Endothelial cell of umbilical vein (primary cell): ENCODE data around the gene TBC1D10B. TPM values are rescaled to one million over a fixed set of nuclear protein-coding genes. Genes with fewer than 3 reads are reported as not detected.
"Not testable (repeated sequence)": the region's sequence is repeated elsewhere in the genome, so short reads cannot be mapped to it uniquely, and the experiment has no call there.

ENCODE experiments used
- BruUV-seq: library from RNA; stranded (reverse); fragments of 400-500 nt; replicated peaks from 2 replicates; lab custom pipeline; 2021; lab: Mats Ljungman, UMichigan
- CTCF ChIA-PET: fragments of 300-600, 350-600 bp; sonication (Branson Sonifier 250); formaldehyde crosslinking; loops from one replicate; lab custom pipeline; 2021; ENCODE audit warnings: antibody characterized with exemption, inconsistent platforms; lab: Charles Lee
- POLR2A ChIA-PET: fragments of 300-600, 350-600 bp; sonication (Branson Sonifier 250); formaldehyde crosslinking; loops from one replicate; lab custom pipeline; 2021; ENCODE audit warnings: antibody characterized with exemption, inconsistent platforms; lab: Charles Lee
- DNase-seq: peaks from one replicate; pipeline ENCODE4 v3.0.0-alpha.2; 2011; ENCODE audit warnings: low read depth, low spot score
- FAIRE-seq: peaks from 2 replicates; lab custom pipeline; 2011; peaks lifted over from hg19 to GRCh38; lab: Jason Lieb, UNC
- H2AFZ ChIP-seq: 2 replicates; pipeline ENCODE4 v1.6.0; 2012; ENCODE audit warnings: low read depth, low read length, control low read depth, inconsistent platforms
- H3K27ac ChIP-seq: 2 replicates; pipeline ENCODE4 v1.5.1; 2011; ENCODE audit warnings: low read depth, mild to moderate bottlenecking, control low read depth, low read length, moderate library complexity; ENCODE audit not compliant: insufficient read depth
- H3K27me3 ChIP-seq, 2 experiments: 2 replicates each; pipeline versions ENCODE4 v1.6.0 to v1.6.1; 2011; ENCODE audit warnings: low read length in 2 of 2, mixed read lengths in 1 of 2; ENCODE audit not compliant: control insufficient read depth in 2 of 2, insufficient read depth in 2 of 2
- H3K36me3 ChIP-seq, 2 experiments: 2 replicates in 1 of 2; 3 replicates in 1 of 2; pipeline ENCODE4 v1.5.1; 2011; ENCODE audit warnings: low read length in 2 of 2, mild to moderate bottlenecking in 1 of 2, moderate library complexity in 1 of 2; ENCODE audit not compliant: control insufficient read depth in 2 of 2, insufficient read depth in 2 of 2; ENCODE audit errors: extremely low read depth in 1 of 2
- H3K4me1 ChIP-seq: 3 replicates; pipeline ENCODE4 v1.5.1; 2011; ENCODE audit warnings: mild to moderate bottlenecking, low read length; ENCODE audit not compliant: control insufficient read depth, insufficient read depth; ENCODE audit errors: extremely low read depth
- H3K4me2 ChIP-seq: 2 replicates; pipeline ENCODE4 v1.6.1; 2011; ENCODE audit warnings: low read length, control low read depth, mixed read lengths; ENCODE audit not compliant: insufficient read depth
- H3K4me3 ChIP-seq, 3 experiments: fragments of 200-600 bp in 1 of 3; sonication (generic), shearing (Covaris generic) in 1 of 3; replicated peaks in 1 of 3; 2 replicates each; pipeline ENCODE4 v1.5.1; 2011 to 2016; ENCODE audit warnings: control low read depth in 3 of 3, low read length in 3 of 3, mild to moderate bottlenecking in 2 of 3, inconsistent platforms in 1 of 3, low read depth in 1 of 3, moderate library complexity in 1 of 3; ENCODE audit not compliant: insufficient read depth in 1 of 3
- H3K79me2 ChIP-seq: 2 replicates; pipeline ENCODE4 v1.6.0; 2012; ENCODE audit warnings: low read length, inconsistent platforms; ENCODE audit not compliant: control insufficient read depth, insufficient read depth
- H3K9ac ChIP-seq: replicated peaks from 2 replicates; pipeline ENCODE3; 2011; ENCODE audit warnings: low read length, control low read depth; ENCODE audit not compliant: insufficient read depth; ENCODE audit errors: extremely low read depth
- H3K9me1 ChIP-seq: replicated peaks from 3 replicates; pipeline ENCODE4 v1.6.0; 2011; ENCODE audit warnings: mild to moderate bottlenecking, low read length; ENCODE audit not compliant: control insufficient read depth, insufficient read depth; ENCODE audit errors: extremely low read depth
- H3K9me3 ChIP-seq: replicated peaks from 2 replicates; pipeline ENCODE4 v1.5.1; 2012; ENCODE audit warnings: low read length, inconsistent platforms; ENCODE audit not compliant: control insufficient read depth, insufficient read depth
- H4K20me1 ChIP-seq: replicated peaks from 2 replicates; pipeline ENCODE3; 2011; ENCODE audit warnings: mild to moderate bottlenecking, low read length; ENCODE audit not compliant: control insufficient read depth, insufficient read depth; ENCODE audit errors: extremely low read depth
- EZH2 ChIP-seq: IDR thresholded peaks from 2 replicates; pipeline ENCODE4 v1.6.1; 2012; ENCODE audit warnings: borderline replicate concordance, low read depth, mild to moderate bottlenecking, moderate library complexity, low read length, inconsistent platforms; ENCODE audit not compliant: severe bottlenecking
- FOS ChIP-seq: IDR thresholded peaks from 2 replicates; pipeline ENCODE4 v1.6.1; 2011; ENCODE audit warnings: mild to moderate bottlenecking, low read length, moderate library complexity, borderline replicate concordance; ENCODE audit not compliant: insufficient read depth
- GATA2 ChIP-seq: IDR thresholded peaks from 2 replicates; pipeline ENCODE4 v1.7.0; 2011; ENCODE audit warnings: low read depth, mild to moderate bottlenecking, moderate library complexity, mixed read lengths, low read length; ENCODE audit not compliant: insufficient read length, insufficient read depth
- JUN ChIP-seq: IDR thresholded peaks from 2 replicates; pipeline ENCODE4 v1.6.1; 2011; ENCODE audit warnings: borderline replicate concordance, low read depth; ENCODE audit not compliant: insufficient read length, insufficient read depth
- MYC ChIP-seq: IDR thresholded peaks from one replicate; pipeline ENCODE4 v1.6.1; 2011; ENCODE audit warnings: mild to moderate bottlenecking, low read depth, low read length
- POLR2A ChIP-seq: IDR thresholded peaks from 2 replicates; pipeline ENCODE4 v1.6.1; 2012; ENCODE audit warnings: low read depth, mild to moderate bottlenecking, control low read depth, low read length
- POLR2AphosphoS5 ChIP-seq: IDR thresholded peaks from 2 replicates; pipeline ENCODE4 v1.6.1; 2012; ENCODE audit warnings: low read depth, mild to moderate bottlenecking, control low read depth, low read length, moderate library complexity; ENCODE audit not compliant: insufficient read depth
- dilution Hi-C: fragments of 300-500 bp; cut with MboI; formaldehyde crosslinking; loops from one replicate; pipeline ENCODE4 v1.15.0; 2019; ENCODE audit warnings: low sequenced_read_pairs; ENCODE audit not compliant: extremely low pct_ligation_motif_present
- intact Hi-C: fragments of 100-400 bp; cut with micrococcal nuclease; formaldehyde crosslinking; loops from one replicate; pipeline ENCODE4 v1.10.0; 2022
- polyA plus RNA-seq, 4 experiments: library from polyadenylated mRNA; depleted of rRNA in 3 of 4; stranded (reverse) in 3 of 4; unstranded in 1 of 4; fragments of >200 nt; gene quantifications; 2 replicates each; pipeline versions ENCODE4 v1.2.1 to v1.2.3, GENCODE V29; 2011 to 2012; ENCODE audit warnings: missing spikeins in 1 of 4
- total RNA-seq: library from RNA; stranded (reverse); gene quantifications from 2 replicates; pipeline ENCODE4 v1.2.3, GENCODE V29; 2021
- TF ChIP-seq, protein P1 (sequence below): IDR thresholded peaks from 2 replicates; pipeline ENCODE4 v1.6.1; 2011; ENCODE audit not compliant: insufficient read depth, insufficient read length
- TF ChIP-seq, protein P2 (sequence below), 2 donors: IDR thresholded peaks; 1 replicate in 1 of 2; 2 replicates in 1 of 2; pipeline ENCODE4 v1.5.1; 2011; ENCODE audit warnings: low read length in 2 of 2, mild to moderate bottlenecking in 2 of 2, moderate library complexity in 2 of 2, control low read depth in 1 of 2, inconsistent platforms in 1 of 2, low read depth in 1 of 2; ENCODE audit not compliant: insufficient read depth in 1 of 2; ENCODE audit errors: extremely low read depth in 1 of 2

Gene TBC1D10B
- total and polyA plus RNA-seq, 2 donors (not counting 3 experiments of a cell fraction or from before 2014, with no cell fraction given) = 37.0 to 63.0 TPM

DNA sequence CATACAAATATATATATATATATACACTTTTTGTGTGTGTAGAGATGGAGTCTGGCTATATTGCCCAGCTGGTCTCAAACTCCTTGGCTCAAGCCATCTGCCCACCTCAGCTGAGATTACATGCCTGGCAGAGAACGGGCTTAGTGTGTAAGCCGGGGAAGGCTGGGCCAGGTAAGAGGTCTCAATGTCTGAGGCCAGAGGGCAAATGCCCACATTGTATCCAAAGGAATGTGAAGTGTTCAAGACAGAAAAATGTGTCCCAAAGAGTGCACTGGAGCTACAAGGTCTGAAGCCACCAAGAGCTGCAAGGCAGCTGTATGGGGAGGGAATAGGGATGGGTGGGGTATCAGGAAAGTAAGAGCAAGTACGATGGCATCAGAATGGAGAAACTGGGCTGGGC lies 24.0 kb downstream of the TBC1D10B start:
- TF ChIP-seq EZH2 (no peak), GATA2 (no peak), JUN (no peak), FOS (no peak), MYC (no peak), POLR2A (no peak), POLR2AphosphoS5 (no peak)
- TF ChIP-seq, protein P1, sequence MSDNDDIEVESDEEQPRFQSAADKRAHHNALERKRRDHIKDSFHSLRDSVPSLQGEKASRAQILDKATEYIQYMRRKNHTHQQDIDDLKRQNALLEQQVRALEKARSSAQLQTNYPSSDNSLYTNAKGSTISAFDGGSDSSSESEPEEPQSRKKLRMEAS = no peak
- TF ChIP-seq, protein P2, sequence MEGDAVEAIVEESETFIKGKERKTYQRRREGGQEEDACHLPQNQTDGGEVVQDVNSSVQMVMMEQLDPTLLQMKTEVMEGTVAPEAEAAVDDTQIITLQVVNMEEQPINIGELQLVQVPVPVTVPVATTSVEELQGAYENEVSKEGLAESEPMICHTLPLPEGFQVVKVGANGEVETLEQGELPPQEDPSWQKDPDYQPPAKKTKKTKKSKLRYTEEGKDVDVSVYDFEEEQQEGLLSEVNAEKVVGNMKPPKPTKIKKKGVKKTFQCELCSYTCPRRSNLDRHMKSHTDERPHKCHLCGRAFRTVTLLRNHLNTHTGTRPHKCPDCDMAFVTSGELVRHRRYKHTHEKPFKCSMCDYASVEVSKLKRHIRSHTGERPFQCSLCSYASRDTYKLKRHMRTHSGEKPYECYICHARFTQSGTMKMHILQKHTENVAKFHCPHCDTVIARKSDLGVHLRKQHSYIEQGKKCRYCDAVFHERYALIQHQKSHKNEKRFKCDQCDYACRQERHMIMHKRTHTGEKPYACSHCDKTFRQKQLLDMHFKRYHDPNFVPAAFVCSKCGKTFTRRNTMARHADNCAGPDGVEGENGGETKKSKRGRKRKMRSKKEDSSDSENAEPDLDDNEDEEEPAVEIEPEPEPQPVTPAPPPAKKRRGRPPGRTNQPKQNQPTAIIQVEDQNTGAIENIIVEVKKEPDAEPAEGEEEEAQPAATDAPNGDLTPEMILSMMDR (IDR thresholded peaks at IDR 0.05; ENCODE audit: extremely low read depth in 1 of 2, insufficient read depth in 1 of 2, low read depth in 1 of 2, low read length in 2 of 2) = no peak
- intact Hi-C loops = no loop called here
- H3K79me2 ChIP-seq = no peaks in the 10 kb centered on the region
- FAIRE-seq (no peak), DNase-seq (no peak)
- ChIA-PET CTCF (no interaction called here), POLR2A (interaction anchor here (0.7 kb wide), 1 partner anchor 58 kb away, joined by 3 read pairs; no protein-coding TSS in a partner anchor)
- H3K27ac ChIP-seq = no peak overlapping the region
- H4K20me1 ChIP-seq = no peaks in the 10 kb centered on the region
- peaks cover 6 to 8% of the 10 kb centered on the region in 2 experiments for H3K36me3 ChIP-seq
- no peaks in the 10 kb centered on the region for H3K4me1 ChIP-seq
- no peak overlapping the region for H3K9ac ChIP-seq
- H2AFZ ChIP-seq = no peak overlapping the region
- H3K9me1 ChIP-seq = no peaks in the 10 kb centered on the region
- dilution Hi-C loops = no loop called here
- H3K27me3 ChIP-seq = no peaks in the 10 kb centered on the region
- no TSS peak for BruUV-seq
- H3K9me3 ChIP-seq = no peaks in the 10 kb centered on the region
- H3K4me3 ChIP-seq = no peak overlapping the region
- no peak overlapping the region for H3K4me2 ChIP-seq

DNA sequence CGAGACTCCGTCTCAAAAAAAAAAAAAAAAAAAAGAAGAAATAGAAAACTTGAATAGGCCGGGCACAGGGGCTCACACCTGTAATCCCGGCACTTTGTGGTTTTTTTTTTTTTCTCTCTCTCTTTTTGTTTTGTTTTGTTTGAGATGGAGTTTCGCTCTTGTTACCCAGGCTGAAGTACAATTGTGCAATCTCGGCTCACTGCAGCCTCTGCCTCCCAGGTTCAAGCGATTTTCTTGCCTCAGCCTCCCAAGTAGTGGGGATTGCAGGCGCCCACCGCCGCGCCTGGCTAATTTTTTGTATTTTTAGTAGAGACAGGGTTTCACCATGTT lies 26.8 kb downstream of the TBC1D10B start:
- intact Hi-C loops, H3K79me2 ChIP-seq, H3K4me3 ChIP-seq, H3K9me1 ChIP-seq, dilution Hi-C loops, FAIRE-seq, H3K27ac ChIP-seq, BruUV-seq, H3K4me2 ChIP-seq, CTCF ChIA-PET, H3K36me3 ChIP-seq, DNase-seq, H4K20me1 ChIP-seq, H3K9ac ChIP-seq, H3K4me1 ChIP-seq, H3K27me3 ChIP-seq, H2AFZ ChIP-seq, H3K9me3 ChIP-seq, POLR2A ChIA-PET: not testable (repeated sequence)
